HG03135 (cell line): Measurements from ENCODE around the gene TKTL1.
"Not testable (repeated sequence)": the region's sequence is repeated elsewhere in the genome, so short reads cannot be mapped to it uniquely, and the experiment has no call there.

ENCODE experiments used
- ATAC-seq: cut with Tn5 transposase; IDR thresholded peaks from one replicate; pipeline ENCODE4 v1.9.1; 2021; ENCODE audit warnings: mild to moderate bottlenecking, moderate library complexity; ENCODE audit not compliant: unreplicated experiment

TKTL1 gene

GRCh38 chrX:154295664-154296310 lies at the start of gene TKTL1:
Gene TKTL1, plus strand, starts transcription at chrX:154295795. Its CDS starts 65 bp downstream, at chrX:154295860.
- ATAC-seq = no peak

- peak; percentile 77 for ATAC-seq
These were observed 48.1 kb upstream of the TKTL1 start for GRCh38 chrX:154247377-154248045.

- not testable (repeated sequence) for ATAC-seq
These were observed 47.5 kb upstream of the TKTL1 start for GRCh38 chrX:154248076-154248475.

- ATAC-seq = not testable (repeated sequence)
These were observed 38.3 kb upstream of the TKTL1 start, which contains the start of gene OPN1MW3 for GRCh38 chrX:154257282-154257681. Gene OPN1MW3, plus strand, starts transcription at chrX:154257582. Its CDS starts 38 bp downstream, at chrX:154257620.

- not testable (repeated sequence) for ATAC-seq
These were observed 36.9 kb upstream of the TKTL1 start for GRCh38 chrX:154258711-154259110.

- ATAC-seq = not testable (repeated sequence)
These were observed 32.5 kb upstream of the TKTL1 start for GRCh38 chrX:154263072-154263471.

- not testable (repeated sequence) for ATAC-seq
These were observed 26.4 kb upstream of the TKTL1 start for GRCh38 chrX:154269245-154269644.

- not testable (repeated sequence) for ATAC-seq
These were observed 10.9 kb upstream of the TKTL1 start for GRCh38 chrX:154284489-154285338.

GRCh38 chrX:154286406-154286805 lies 9.2 kb upstream of the TKTL1 start:
- not testable (repeated sequence) for ATAC-seq

- ATAC-seq = no peak
These were observed 612 bp upstream of the TKTL1 start, which contains the start of gene TEX28 for GRCh38 chrX:154294791-154295574. Gene TEX28, minus strand, starts transcription at chrX:154295124. Its CDS starts 3,007 bp downstream, at chrX:154292117.

GRCh38 chrX:154296731-154297130 lies 1.1 kb downstream of the TKTL1 start:
- no peak for ATAC-seq

GRCh38 chrX:154298312-154298711 lies 2.7 kb downstream of the TKTL1 start:
- ATAC-seq = no peak

GRCh38 chrX:154300816-154301215 lies 5.2 kb downstream of the TKTL1 start:
- no peak for ATAC-seq

GRCh38 chrX:154302998-154303397 lies 7.4 kb downstream of the TKTL1 start:
- not testable (repeated sequence) for ATAC-seq

- no peak for ATAC-seq
These were observed 7.9 kb downstream of the TKTL1 start for GRCh38 chrX:154303476-154303875.

- no peak for ATAC-seq
These were observed 9.3 kb downstream of the TKTL1 start for GRCh38 chrX:154304846-154305245.

- no peak for ATAC-seq
These were observed 10.1 kb downstream of the TKTL1 start for GRCh38 chrX:154305541-154306205.

- no peak for ATAC-seq
These were observed 11.6 kb downstream of the TKTL1 start for GRCh38 chrX:154307202-154307601.

- ATAC-seq = no peak
These were observed 12.7 kb downstream of the TKTL1 start for GRCh38 chrX:154308108-154308946.
